Fibroblast of pulmonary artery (primary cell): ENCODE measurements around the gene ARHGAP22.
"Not testable (repeated sequence)": the region's sequence is repeated elsewhere in the genome, so short reads cannot be mapped to it uniquely, and the experiment has no call there.

ENCODE experiments used
- DNase-seq: peaks from one replicate; pipeline ENCODE4 v3.0.0-alpha.2; 2010; ENCODE audit warnings: low read depth
- H3K4me3 ChIP-seq: replicated peaks from 2 replicates; pipeline ENCODE4 v1.5.1; 2011; ENCODE audit warnings: low read depth, mild to moderate bottlenecking, control low read depth, low read length, moderate library complexity
- TF ChIP-seq, protein P1 (sequence below): IDR thresholded peaks from 2 replicates; pipeline ENCODE4 v1.5.1; 2011; ENCODE audit warnings: mild to moderate bottlenecking, control low read depth, low read length, inconsistent platforms; ENCODE audit errors: missing control alignments

ARHGAP22 gene

DNA sequence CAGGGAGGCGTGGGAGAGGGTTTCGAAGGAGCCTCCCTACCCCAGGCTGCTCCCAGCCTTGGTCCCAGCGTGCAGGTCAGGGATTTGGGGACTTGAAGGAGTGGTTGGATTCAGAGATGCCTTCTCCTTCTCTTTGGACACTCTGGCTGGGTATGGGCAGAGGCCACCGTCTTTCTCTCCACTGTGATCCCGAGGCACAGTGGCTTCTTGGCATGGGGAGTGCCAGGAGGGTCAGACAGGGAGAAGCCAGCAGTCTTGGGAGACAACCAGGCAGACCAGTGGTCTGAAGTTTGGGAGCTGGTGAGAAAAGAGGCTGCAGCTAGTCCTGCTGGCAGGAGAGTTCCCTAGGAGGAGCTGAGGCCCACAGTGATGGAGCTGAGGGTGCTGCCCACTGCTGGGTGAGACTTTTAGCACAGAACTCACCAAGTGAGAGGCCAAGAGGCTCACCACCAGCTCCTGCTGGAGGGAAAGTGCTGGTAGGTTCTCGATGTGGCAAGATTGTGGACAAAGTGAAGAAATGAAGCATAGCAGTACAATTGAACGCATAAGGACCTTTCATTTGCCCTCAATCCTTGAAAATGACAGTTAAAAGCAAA is 44.6 kb upstream of the ARHGAP22 start:
- DNase-seq: no peak
- TF ChIP-seq, protein P1, sequence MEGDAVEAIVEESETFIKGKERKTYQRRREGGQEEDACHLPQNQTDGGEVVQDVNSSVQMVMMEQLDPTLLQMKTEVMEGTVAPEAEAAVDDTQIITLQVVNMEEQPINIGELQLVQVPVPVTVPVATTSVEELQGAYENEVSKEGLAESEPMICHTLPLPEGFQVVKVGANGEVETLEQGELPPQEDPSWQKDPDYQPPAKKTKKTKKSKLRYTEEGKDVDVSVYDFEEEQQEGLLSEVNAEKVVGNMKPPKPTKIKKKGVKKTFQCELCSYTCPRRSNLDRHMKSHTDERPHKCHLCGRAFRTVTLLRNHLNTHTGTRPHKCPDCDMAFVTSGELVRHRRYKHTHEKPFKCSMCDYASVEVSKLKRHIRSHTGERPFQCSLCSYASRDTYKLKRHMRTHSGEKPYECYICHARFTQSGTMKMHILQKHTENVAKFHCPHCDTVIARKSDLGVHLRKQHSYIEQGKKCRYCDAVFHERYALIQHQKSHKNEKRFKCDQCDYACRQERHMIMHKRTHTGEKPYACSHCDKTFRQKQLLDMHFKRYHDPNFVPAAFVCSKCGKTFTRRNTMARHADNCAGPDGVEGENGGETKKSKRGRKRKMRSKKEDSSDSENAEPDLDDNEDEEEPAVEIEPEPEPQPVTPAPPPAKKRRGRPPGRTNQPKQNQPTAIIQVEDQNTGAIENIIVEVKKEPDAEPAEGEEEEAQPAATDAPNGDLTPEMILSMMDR: peak; percentile 17
- H3K4me3 ChIP-seq: no peak overlapping the region

DNA sequence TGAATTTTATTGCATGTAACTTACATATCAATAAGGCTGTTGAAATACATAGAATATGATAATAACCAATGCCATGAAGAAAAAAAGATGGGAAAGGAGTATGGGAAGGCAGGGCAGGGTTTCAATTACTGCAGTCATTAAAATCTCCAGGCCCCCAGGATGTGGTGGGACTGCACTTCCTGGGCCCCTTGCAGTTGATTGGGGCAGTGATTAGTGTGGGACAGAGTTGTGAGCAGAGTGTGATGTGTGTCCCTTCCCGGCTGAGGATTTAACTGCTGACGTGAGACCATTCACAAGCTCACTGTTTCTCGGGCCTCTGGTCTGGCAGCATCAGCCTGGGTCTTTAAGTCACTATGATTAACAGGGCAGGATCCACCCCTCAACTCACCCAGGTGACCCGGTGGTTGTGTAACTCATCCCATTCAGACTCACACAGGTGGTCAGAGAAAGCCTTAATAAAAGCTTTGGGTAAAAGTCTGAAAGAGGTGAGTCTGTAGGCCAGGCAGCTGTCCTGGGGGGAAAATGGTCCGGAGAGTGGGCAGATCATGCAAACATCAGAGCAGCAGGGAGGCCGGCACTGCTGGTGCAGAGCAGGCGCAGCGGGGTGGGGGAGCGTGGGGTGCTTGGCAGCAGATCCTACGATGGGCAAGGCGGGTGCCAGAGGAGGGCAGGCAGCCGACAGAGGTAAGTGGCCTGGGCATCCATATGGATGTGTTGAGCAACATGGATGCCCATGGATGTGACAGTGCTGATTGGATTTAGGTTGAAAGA is 43.5 kb upstream of the ARHGAP22 start:
- no peak for DNase-seq
- no peak overlapping the region for H3K4me3 ChIP-seq
- TF ChIP-seq, protein P1: no peak

DNA sequence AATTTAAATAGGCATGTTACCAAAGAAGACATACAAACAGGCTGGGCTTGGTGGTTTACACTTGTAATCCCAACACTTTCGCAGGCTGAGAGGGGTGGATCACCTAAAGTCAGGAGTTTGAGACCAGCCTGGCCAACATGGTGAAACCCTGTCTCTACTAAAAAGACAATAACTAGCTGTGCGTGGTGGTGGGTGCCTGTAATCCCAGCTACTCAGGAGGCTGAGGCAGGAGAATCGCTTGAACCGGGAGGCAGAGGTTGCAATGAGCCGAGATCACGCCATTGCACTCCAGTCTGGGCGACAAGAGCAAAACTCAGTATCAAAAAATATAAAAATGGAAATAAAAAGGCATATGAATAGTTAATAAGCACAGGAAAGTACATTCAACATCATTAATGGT is 42.2 kb upstream of the ARHGAP22 start:
- not testable (repeated sequence) for H3K4me3 ChIP-seq, DNase-seq

DNA sequence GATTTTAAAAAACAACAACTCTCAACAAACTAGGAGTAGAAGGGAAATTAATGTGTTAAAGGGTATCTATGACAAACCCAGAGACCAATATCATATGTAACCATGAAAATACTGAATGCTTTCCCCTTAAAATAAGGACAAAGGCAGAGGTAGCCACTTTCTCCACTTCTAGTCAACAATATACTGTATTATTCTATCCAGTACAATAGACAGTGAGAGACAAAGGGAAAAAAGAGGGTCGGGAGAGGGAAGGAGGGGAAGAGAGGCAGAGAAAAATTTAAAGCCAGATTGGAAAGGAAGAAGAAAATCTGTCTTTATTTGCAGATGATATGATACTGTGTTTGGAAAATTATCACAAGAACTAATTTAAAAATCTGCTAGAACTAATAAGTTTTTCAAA is 40.7 kb upstream of the ARHGAP22 start:
- H3K4me3 ChIP-seq: no peak overlapping the region
- TF ChIP-seq, protein P1: no peak
- DNase-seq: no peak

DNA sequence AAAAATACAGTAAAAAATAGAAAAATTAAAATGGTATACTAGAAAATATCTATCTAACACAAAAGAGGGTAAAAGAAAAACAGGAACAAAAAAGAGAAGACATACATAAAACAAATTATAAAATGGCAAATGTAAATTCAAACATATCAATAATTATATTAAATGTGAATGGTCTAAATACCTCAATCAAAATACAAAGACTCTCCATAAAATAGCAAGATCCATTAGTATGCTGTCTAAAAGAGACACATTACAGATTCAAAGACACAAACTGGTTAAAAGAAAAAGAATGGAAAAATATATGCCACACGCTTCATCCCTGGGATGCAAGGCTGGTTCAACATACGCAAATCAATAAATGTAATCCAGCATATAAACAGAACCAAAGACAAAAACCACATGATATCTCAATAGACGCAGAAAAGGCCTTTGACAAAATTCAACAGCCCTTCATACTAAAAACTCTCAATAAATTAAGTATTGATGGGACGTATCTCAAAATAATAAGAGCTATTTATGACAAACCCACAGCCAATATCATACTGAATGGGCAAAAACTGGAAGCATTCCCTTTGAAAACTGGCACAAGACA is 36.3 kb upstream of the ARHGAP22 start:
- not testable (repeated sequence) for H3K4me3 ChIP-seq, DNase-seq

DNA sequence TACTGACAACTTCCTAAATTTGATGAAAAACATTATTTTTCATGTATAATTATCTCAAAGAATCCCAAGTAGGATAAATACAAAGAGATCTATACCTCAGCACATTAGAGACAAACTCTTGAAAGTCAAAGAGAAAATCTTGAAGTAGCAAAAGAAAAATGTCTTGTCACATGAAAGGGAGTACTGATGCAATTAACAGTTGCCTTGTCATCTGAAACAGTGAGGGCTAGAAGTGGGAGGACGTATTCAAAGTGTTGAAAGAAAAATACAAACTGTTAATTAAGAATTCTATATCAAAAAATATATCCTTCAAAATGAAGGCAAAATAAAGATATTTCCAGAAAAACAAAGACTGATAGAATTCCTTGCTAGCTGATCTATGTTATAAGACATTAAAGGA is 35.5 kb upstream of the ARHGAP22 start:
- TF ChIP-seq, protein P1: no peak
- no peak for DNase-seq
- no peak overlapping the region for H3K4me3 ChIP-seq

DNA sequence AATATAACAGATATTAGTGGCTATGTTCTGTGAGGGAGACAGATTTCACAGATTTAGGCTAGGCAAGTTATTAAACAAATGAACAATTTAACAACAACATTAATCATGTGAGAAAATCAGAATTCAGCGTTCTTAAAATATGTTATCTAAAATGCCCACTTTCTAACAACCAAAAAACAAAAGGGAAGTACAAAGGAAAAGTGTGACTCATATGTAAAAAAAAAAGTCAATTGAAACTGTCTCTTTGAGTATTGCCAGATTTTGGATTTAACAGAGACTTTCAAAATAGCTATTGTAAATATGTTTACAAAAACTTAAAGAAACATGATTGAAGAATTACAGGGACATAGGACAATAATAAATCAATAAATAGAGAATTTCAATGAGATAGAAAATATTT is 34.8 kb upstream of the ARHGAP22 start:
- H3K4me3 ChIP-seq: no peak overlapping the region
- DNase-seq: peak; percentile 50
- TF ChIP-seq, protein P1: no peak
